ENCODE measurements around the gene CCND1. TPM values are rescaled to one million over a fixed set of nuclear protein-coding genes. Genes with fewer than 3 reads are reported as not detected.

Gene CCND1
- total RNA-seq, 6 experiments from 2014 or later, result 1,259 to 2,084 (median 1,434) TPM

DNA sequence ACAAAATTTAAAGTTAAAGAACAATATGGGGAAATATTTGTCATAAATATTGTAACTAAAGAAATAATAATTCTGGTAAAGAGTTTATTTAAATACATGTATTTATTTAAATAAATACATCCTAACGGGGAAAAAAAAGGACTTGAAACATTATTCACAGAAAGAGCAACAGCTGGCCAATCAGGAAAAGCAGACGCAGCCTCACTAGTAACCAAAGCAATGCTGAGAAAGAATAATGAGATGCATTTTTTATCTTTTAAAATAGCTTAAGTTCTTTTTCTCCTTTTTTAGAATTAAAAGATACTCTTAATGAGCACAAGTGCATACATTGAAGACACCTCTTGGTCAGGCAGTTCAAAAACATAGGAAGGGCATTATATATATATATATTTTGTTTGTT, 36.8 kb downstream of the CCND1 start:
- no peak for DNase-seq
- no peak overlapping the region for H3K4me3 Mint-ChIP-seq
- H3K36me3 Mint-ChIP-seq (ENCODE audit: low read depth), result peaks cover 5% of the 10 kb centered on the region
- H3K27me3 Mint-ChIP-seq (ENCODE audit: insufficient read depth), result peaks cover 1% of the 10 kb centered on the region; the same call in 1 of the 2 replicates
- TF ChIP-seq, protein P1, sequence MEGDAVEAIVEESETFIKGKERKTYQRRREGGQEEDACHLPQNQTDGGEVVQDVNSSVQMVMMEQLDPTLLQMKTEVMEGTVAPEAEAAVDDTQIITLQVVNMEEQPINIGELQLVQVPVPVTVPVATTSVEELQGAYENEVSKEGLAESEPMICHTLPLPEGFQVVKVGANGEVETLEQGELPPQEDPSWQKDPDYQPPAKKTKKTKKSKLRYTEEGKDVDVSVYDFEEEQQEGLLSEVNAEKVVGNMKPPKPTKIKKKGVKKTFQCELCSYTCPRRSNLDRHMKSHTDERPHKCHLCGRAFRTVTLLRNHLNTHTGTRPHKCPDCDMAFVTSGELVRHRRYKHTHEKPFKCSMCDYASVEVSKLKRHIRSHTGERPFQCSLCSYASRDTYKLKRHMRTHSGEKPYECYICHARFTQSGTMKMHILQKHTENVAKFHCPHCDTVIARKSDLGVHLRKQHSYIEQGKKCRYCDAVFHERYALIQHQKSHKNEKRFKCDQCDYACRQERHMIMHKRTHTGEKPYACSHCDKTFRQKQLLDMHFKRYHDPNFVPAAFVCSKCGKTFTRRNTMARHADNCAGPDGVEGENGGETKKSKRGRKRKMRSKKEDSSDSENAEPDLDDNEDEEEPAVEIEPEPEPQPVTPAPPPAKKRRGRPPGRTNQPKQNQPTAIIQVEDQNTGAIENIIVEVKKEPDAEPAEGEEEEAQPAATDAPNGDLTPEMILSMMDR (IDR thresholded peaks at IDR 0.05), result no peak
- no peak overlapping the region for H3K27ac Mint-ChIP-seq
- H3K9me3 Mint-ChIP-seq, result no peaks in the 10 kb centered on the region
- peaks cover 30% of the 10 kb centered on the region for H3K4me1 Mint-ChIP-seq (ENCODE audit: low read depth)

DNA sequence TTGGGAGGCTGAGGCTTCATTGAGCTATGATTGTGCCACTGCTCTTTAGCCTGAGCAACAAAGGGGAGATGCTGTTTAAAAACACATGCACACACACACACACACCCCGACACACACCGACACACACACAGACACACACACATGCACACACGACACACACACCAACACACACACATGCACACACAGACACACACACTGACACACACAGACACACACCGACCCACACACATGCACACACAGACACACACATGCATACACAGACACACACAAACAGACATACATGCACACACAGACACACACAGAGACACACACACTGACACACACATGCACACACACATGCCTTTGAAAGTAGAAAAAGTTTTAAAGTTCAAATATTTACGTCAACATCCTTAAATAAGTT, 39.7 kb downstream of the CCND1 start:
- Mint-ChIP-seq H3K27ac (no peak overlapping the region), H3K4me3 (no peak overlapping the region), H3K4me1 (ENCODE audit: low read depth) (peaks cover 13% of the 10 kb centered on the region), H3K9me3 (no peaks in the 10 kb centered on the region), H3K27me3 (ENCODE audit: insufficient read depth) (peaks cover 4% of the 10 kb centered on the region), H3K36me3 (ENCODE audit: low read depth) (no peaks in the 10 kb centered on the region)
- DNase-seq, result no peak
- TF ChIP-seq, protein P1 (IDR thresholded peaks at IDR 0.05), result no peak

DNA sequence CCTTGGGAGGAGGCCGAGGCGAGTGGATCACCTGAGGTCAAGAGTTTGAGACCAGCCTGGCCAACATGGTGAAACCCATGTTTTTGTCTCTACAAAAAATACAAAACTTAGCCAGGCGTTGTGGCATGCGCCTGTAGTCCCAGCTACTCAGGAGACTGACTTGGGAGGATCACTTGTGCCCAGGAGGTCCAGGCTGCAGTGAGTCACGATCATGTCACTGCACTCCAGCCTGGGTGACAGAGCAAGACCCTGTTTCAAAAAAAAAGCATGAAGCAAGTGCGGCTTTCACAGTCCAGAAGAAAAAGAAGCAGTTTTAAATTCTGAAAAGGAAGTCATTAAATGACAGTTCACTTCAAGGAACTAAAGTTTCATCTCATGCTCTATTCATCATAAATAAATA, 41.3 kb downstream of the CCND1 start:
- TF ChIP-seq, protein P1 (IDR thresholded peaks at IDR 0.05), result no peak
- no peaks in the 10 kb centered on the region for H3K9me3 Mint-ChIP-seq
- peaks cover 18% of the 10 kb centered on the region for H3K4me1 Mint-ChIP-seq (ENCODE audit: low read depth)
- no peak for DNase-seq
- peaks cover 4% of the 10 kb centered on the region for H3K27me3 Mint-ChIP-seq (ENCODE audit: insufficient read depth)
- no peak overlapping the region for H3K4me3 Mint-ChIP-seq
- H3K27ac Mint-ChIP-seq, result no peak overlapping the region
- no peaks in the 10 kb centered on the region for H3K36me3 Mint-ChIP-seq (ENCODE audit: low read depth)

DNA sequence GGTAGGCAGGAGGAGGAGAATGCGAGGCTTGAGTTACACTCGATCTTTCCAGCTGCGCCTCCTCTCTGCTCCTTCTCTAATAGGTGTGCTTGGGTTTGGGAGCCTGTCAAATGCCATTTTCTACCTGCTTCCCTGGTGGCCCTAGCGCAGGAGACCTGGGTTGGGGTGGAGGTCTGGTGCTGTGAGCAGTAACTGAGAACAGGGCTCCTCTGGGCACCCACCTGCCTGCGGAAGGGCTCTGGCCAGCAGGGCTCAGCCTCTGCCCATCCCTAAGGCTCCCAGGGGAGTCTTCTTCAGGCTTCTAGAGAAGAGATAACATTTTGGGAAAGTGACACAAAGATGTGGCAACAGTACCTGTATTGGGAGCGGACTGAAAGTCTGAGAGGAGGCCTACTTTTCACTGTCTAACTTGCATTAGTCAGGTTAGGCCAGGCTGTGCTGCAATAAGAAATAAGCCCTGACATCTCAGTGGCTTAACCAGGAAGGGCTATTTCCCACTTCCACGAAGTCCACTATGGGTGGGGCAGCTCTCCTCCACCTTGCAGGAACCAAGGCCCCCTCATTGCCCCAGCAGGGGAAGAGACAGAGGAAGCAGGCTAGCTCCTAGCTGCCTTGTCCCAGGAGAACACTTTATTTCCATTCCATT, 41.8 kb downstream of the CCND1 start:
- H3K27ac Mint-ChIP-seq, result no peak overlapping the region
- H3K4me1 Mint-ChIP-seq (ENCODE audit: low read depth), result peaks cover 18% of the 10 kb centered on the region
- no peak overlapping the region for H3K4me3 Mint-ChIP-seq
- TF ChIP-seq, protein P1 (IDR thresholded peaks at IDR 0.05), result no peak
- no peaks in the 10 kb centered on the region for H3K36me3 Mint-ChIP-seq (ENCODE audit: low read depth)
- DNase-seq, result no peak
- peaks cover 4% of the 10 kb centered on the region for H3K27me3 Mint-ChIP-seq (ENCODE audit: insufficient read depth)
- no peaks in the 10 kb centered on the region for H3K9me3 Mint-ChIP-seq

DNA sequence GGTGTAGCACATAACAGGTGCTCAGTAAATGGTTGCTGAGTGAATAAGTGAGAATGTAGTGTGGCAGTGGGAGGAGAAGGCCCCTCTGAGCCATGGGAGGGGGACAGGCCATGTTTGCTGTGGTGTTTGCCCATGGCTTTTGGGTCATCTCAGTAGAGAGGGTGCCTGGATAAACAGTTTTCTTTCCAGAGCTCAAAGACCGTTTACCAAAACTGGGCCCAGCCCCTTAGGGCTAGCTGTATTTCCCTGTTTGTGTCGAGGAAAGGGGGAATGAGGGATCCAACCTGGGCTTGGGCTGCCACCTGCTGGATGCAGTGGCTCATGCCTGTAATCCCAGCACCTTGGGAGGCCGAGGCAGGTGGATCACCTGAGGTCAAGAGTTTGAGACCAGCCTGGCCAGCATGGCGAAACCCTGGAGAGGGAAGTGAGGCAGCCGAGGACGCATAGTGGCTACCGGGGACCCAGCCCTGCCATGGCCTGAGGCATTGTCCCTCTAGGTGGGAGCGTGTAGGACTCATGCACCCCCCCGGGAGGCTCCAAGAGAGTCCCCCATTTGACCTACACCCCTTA, 42.9 kb downstream of the CCND1 start:
- no peaks in the 10 kb centered on the region for H3K9me3 Mint-ChIP-seq
- DNase-seq, result no peak
- H3K4me1 Mint-ChIP-seq (ENCODE audit: low read depth), result peaks cover 18% of the 10 kb centered on the region
- no peak overlapping the region for H3K27ac Mint-ChIP-seq
- no peaks in the 10 kb centered on the region for H3K36me3 Mint-ChIP-seq (ENCODE audit: low read depth)
- peaks cover 4% of the 10 kb centered on the region for H3K27me3 Mint-ChIP-seq (ENCODE audit: insufficient read depth)
- no peak overlapping the region for H3K4me3 Mint-ChIP-seq
- TF ChIP-seq, protein P1 (IDR thresholded peaks at IDR 0.05), result peak; percentile 78
